HEK293 (cell line): ENCODE results near the gene PZP.

ENCODE experiments used
- CTCF ChIA-PET: fragments of 350-600 bp; formaldehyde crosslinking; extraction: SDS; loops from one replicate; lab custom pipeline; 2021; ENCODE audit warnings: antibody characterized with exemption; lab: Yijun Ruan, JAX
- POLR2A ChIA-PET: fragments of 300-600 bp; formaldehyde crosslinking; extraction: SDS; loops from one replicate; lab custom pipeline; 2020; ENCODE audit warnings: antibody characterized with exemption, inconsistent platforms; lab: Yijun Ruan, JAX
- H3K27ac ChIP-seq: fragments of 200-500 bp; sonication (Bioruptor generic); 2 replicates; pipeline ENCODE4 v1.5.1; 2014; ENCODE audit warnings: low read depth, low read length, control low read depth, inconsistent platforms; ENCODE audit errors: extremely low read depth
- H3K36me3 ChIP-seq, 2 experiments: fragments of 200-500 bp in 1 of 2; sonication (Bioruptor generic) in 1 of 2; 1 replicate in 1 of 2; 2 replicates in 1 of 2; pipeline ENCODE4 v1.5.1; 2014 to 2017; ENCODE audit warnings: inconsistent platforms in 2 of 2, low read length in 2 of 2; ENCODE audit not compliant: control insufficient read depth in 2 of 2, insufficient read depth in 1 of 2
- H3K4me1 ChIP-seq: fragments of 200-500 bp; sonication (Bioruptor generic); 2 replicates; pipeline ENCODE4 v1.5.1; 2014; ENCODE audit warnings: mild to moderate bottlenecking, low read length, inconsistent platforms; ENCODE audit not compliant: control insufficient read depth, insufficient read depth
- H3K4me3 ChIP-seq: 2 replicates; pipeline ENCODE4 v1.5.1; 2011; ENCODE audit warnings: low read depth, mild to moderate bottlenecking, control low read depth, low read length, moderate library complexity
- H3K9me3 ChIP-seq: fragments of 200-500 bp; sonication (Bioruptor generic); 2 replicates; pipeline ENCODE4 v1.5.1; 2014; ENCODE audit warnings: low read depth, low read length, inconsistent platforms; ENCODE audit not compliant: control insufficient read depth, insufficient read depth
- EGR2 ChIP-seq: fragments of 450-650 bp; formaldehyde crosslinking; IDR thresholded peaks from 2 replicates; pipeline ENCODE4 v1.5.1; 2016; ENCODE audit warnings: low read depth, missing biosample characterization, missing genetic modification characterization
- IKZF3 ChIP-seq: fragments of 450-650 bp; IDR thresholded peaks from 2 replicates; pipeline ENCODE4 v1.5.0; 2018; ENCODE audit warnings: missing biosample characterization, mild to moderate bottlenecking, missing genetic modification characterization, moderate library complexity
- MYNN ChIP-seq: fragments of 450-650 bp; formaldehyde crosslinking; IDR thresholded peaks from 2 replicates; pipeline ENCODE4 v1.5.1; 2016; ENCODE audit warnings: missing biosample characterization, missing genetic modification characterization, borderline replicate concordance
- RBAK ChIP-seq: fragments of 450-650 bp; formaldehyde crosslinking; IDR thresholded peaks from 2 replicates; pipeline ENCODE4 v1.5.1; 2016; ENCODE audit warnings: missing biosample characterization, missing genetic modification characterization
- ZFHX2 ChIP-seq: fragments of 450-650 bp; formaldehyde crosslinking; conservative IDR thresholded peaks from 2 replicates; pipeline ENCODE4 v1.5.1; 2016; ENCODE audit warnings: missing biosample characterization, missing genetic modification characterization
- ZNF211 ChIP-seq: fragments of 450-650 bp; formaldehyde crosslinking; IDR thresholded peaks from 2 replicates; pipeline ENCODE4 v1.5.1; 2016; ENCODE audit warnings: low read depth, missing biosample characterization, missing genetic modification characterization
- ZNF23 ChIP-seq: fragments of 450-650 bp; formaldehyde crosslinking; IDR thresholded peaks from 2 replicates; pipeline ENCODE4 v1.5.1; 2016; ENCODE audit warnings: missing biosample characterization, missing genetic modification characterization, borderline replicate concordance
- ZNF426 ChIP-seq: fragments of 450-650 bp; formaldehyde crosslinking; IDR thresholded peaks from 2 replicates; pipeline ENCODE4 v1.5.1; 2017; ENCODE audit warnings: missing biosample characterization, missing genetic modification characterization, mild to moderate bottlenecking, inconsistent platforms, moderate library complexity
- ZNF510 ChIP-seq: fragments of 450-650 bp; formaldehyde crosslinking; IDR thresholded peaks from 2 replicates; pipeline ENCODE4 v1.5.1; 2018; ENCODE audit warnings: mild to moderate bottlenecking, missing genetic modification characterization, missing biosample characterization; ENCODE audit not compliant: insufficient replicate concordance
- ZNF521 ChIP-seq: fragments of 450-650 bp; formaldehyde crosslinking; IDR thresholded peaks from 2 replicates; pipeline ENCODE4 v1.5.1; 2017; ENCODE audit warnings: missing biosample characterization, mild to moderate bottlenecking, missing genetic modification characterization
- ZNF530 ChIP-seq: fragments of 450-650 bp; formaldehyde crosslinking; IDR thresholded peaks from 2 replicates; pipeline ENCODE4 v1.5.1; 2016; ENCODE audit warnings: low read depth, missing biosample characterization, missing genetic modification characterization
- ZNF548 ChIP-seq: fragments of 450-650 bp; formaldehyde crosslinking; IDR thresholded peaks from 2 replicates; pipeline ENCODE4 v1.5.1; 2016; ENCODE audit warnings: missing biosample characterization, missing genetic modification characterization
- ZNF623 ChIP-seq: fragments of 450-650 bp; formaldehyde crosslinking; IDR thresholded peaks from 2 replicates; pipeline ENCODE4 v1.5.1; 2016; ENCODE audit warnings: missing biosample characterization, missing genetic modification characterization
- ZNF624 ChIP-seq: fragments of 450-650 bp; formaldehyde crosslinking; IDR thresholded peaks from 2 replicates; pipeline ENCODE4 v1.5.1; 2017; ENCODE audit warnings: missing biosample characterization, missing genetic modification characterization
- ZNF768 ChIP-seq: fragments of 450-650 bp; formaldehyde crosslinking; IDR thresholded peaks from 2 replicates; pipeline ENCODE4 v1.5.1; 2018; ENCODE audit warnings: missing biosample characterization, mild to moderate bottlenecking, missing genetic modification characterization
- TF ChIP-seq, protein P1 (sequence below): fragments of 450-650 bp; formaldehyde crosslinking; IDR thresholded peaks from 2 replicates; pipeline ENCODE4 v1.5.1; 2017; ENCODE audit warnings: missing biosample characterization, mild to moderate bottlenecking, missing genetic modification characterization, moderate library complexity
- TF ChIP-seq, protein P2 (sequence below): fragments of 450-650 bp; formaldehyde crosslinking; IDR thresholded peaks from 2 replicates; pipeline ENCODE4 v1.5.1; 2016; ENCODE audit warnings: missing biosample characterization, missing genetic modification characterization
- TF ChIP-seq, protein P3 (sequence below): fragments of 450-650 bp; IDR thresholded peaks from 2 replicates; pipeline ENCODE4 v1.5.1; 2018; ENCODE audit warnings: missing biosample characterization, mild to moderate bottlenecking, missing genetic modification characterization
- TF ChIP-seq, protein P4 (sequence below): fragments of 450-650 bp; formaldehyde crosslinking; IDR thresholded peaks from 2 replicates; pipeline ENCODE4 v1.5.1; 2016; ENCODE audit warnings: missing biosample characterization, missing genetic modification characterization

Gene PZP

DNA sequence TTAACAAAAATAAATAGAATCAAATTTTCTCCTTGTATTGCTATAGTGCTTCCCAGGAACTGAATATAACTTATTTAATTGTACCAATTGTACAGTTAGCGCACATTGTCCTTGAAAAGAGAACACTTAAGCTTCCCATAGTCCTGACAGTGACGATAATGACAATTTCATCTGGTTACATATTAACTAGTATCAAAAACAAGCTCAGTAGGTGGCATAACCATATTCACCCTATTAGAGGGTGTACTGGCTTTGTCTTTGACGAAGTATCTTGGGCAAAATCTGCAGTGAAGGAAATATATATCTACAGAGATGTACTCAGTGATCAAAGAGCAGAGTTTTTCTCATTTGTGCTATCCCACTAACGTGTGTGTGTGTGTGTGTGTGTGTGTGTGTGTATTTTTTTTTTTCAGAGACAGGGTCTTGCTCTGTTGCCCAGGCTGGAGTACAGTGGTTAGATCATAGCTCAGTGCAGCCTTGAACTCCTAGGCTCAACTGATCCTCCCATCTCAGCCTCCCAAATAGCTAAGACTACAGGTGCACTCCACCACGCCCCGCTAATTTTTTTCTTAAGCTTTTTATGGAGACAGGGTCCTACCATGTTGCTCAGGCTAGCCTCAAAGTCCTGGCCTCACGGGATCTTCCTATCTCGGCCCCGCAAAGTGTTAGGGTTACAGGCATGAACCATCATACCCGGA, 87.6 kb downstream of the PZP start (continued):
- TF ChIP-seq, protein P1, sequence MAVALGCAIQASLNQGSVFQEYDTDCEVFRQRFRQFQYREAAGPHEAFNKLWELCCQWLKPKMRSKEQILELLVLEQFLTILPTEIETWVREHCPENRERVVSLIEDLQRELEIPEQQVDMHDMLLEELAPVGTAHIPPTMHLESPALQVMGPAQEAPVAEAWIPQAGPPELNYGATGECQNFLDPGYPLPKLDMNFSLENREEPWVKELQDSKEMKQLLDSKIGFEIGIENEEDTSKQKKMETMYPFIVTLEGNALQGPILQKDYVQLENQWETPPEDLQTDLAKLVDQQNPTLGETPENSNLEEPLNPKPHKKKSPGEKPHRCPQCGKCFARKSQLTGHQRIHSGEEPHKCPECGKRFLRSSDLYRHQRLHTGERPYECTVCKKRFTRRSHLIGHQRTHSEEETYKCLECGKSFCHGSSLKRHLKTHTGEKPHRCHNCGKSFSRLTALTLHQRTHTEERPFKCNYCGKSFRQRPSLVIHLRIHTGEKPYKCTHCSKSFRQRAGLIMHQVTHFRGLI (tag by site-specific recombination), result no peak
- TF ChIP-seq EGR2 (tag by site-specific recombination), result no peak

DNA sequence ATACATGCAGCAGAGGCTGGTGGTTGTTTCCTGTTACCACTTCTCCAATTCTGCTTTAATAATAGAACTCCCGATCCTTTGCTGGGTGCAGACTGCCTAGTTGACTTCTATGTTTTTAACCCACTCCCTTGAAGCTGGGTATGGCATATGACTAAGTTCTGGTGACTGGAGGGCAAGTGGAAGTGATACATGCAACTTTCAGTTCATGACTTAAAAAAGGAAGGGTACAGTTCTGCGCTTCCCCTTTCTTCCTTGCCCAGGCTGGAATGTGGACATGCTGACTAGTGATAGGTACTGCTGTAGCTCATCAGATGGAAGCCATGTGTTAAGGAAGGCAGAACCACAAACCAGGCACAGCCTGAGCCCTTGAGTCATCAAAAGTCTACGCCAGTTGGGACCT, 90.0 kb downstream of the PZP start:
- no peaks in the 10 kb centered on the region for H3K9me3 ChIP-seq
- POLR2A ChIA-PET, result no interaction called here
- no peak overlapping the region for H3K4me3 ChIP-seq
- no peak overlapping the region for H3K27ac ChIP-seq
- no peaks in the 10 kb centered on the region for H3K36me3 ChIP-seq
- H3K4me1 ChIP-seq, result no peaks in the 10 kb centered on the region
- CTCF ChIA-PET, result interaction anchor here (1.9 kb wide), 1 partner anchor 212 kb away, joined by 4 read pairs; no protein-coding TSS in a partner anchor
- TF ChIP-seq ZNF768 (no peak), ZNF521 (no peak), ZNF23 (tag by site-specific recombination) (no peak), MYNN (tag by site-specific recombination) (no peak), RBAK (tag by site-specific recombination) (no peak), ZNF624 (tag by site-specific recombination) (no peak)
- TF ChIP-seq, protein P2, sequence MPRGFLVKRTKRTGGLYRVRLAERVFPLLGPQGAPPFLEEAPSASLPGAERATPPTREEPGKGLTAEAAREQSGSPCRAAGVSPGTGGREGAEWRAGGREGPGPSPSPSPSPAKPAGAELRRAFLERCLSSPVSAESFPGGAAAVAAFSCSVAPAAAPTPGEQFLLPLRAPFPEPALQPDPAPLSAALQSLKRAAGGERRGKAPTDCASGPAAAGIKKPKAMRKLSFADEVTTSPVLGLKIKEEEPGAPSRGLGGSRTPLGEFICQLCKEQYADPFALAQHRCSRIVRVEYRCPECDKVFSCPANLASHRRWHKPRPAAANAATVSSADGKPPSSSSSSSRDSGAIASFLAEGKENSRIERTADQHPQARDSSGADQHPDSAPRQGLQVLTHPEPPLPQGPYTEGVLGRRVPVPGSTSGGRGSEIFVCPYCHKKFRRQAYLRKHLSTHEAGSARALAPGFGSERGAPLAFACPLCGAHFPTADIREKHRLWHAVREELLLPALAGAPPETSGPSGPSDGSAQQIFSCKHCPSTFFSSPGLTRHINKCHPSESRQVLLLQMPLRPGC (tag by site-specific recombination), result no peak

DNA sequence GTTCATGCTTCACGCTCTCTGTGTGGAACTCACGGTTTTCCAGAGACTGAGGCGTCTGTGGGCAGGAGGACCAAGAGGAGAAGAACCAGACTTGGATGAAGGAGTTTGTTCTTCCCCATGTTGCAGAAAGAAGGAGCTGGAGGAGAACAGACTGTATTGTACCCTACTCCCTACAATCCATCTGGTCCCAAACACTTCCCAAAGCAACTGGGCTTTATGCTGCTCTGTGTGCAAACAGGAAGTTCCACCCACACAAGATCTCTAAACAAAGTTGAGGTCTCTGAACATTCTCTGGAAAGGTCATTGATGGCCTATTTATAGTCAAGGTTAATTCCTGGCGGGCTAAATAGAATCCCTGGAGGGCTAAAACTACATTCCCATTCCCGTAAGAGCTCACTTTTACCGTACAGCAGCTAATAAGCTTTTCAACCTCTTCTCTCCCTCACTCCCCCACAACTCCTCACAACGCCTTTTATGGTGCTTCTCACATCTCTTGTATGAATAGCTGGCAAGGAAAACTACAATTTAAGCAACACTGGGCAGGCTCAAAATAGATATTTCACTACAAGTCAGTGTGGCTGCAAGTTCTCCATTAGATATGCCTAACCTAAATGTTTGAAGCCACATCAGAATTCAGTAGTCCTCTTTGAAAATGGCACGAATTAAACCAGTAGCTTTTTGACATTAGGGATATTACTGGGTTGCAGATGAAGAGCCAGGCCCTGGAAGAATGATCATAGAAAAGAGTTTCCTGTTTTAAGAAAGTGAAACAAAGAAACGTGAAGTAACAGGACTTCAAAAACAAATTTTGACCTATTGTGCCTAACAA, 92.2 kb downstream of the PZP start, which contains the start of gene A2M:
Gene A2M, minus strand, starts transcription at position 189 of the 829 bp plus-strand sequence. Its CDS starts 70 bp downstream, at position 119.
- no peaks in the 10 kb centered on the region for H3K36me3 ChIP-seq
- POLR2A ChIA-PET, result no interaction called here
- peak; percentile 18; the same call in 1 of the 2 replicates for TF ChIP-seq ZFHX2 (tag by site-specific recombination)
- TF ChIP-seq ZNF530 (tag by site-specific recombination), result no peak
- TF ChIP-seq, all 188 proteins: peak for 1
- no peaks in the 10 kb centered on the region for H3K9me3 ChIP-seq
- CTCF ChIA-PET, result interaction anchor here (1.9 kb wide), 1 partner anchor 214 kb away, joined by 4 read pairs; no protein-coding TSS in a partner anchor
- no peaks in the 10 kb centered on the region for H3K4me1 ChIP-seq
- H3K27ac ChIP-seq, result no peak within 1 kb of the TSS
- H3K4me3 ChIP-seq, result no peak within 1 kb of the TSS

DNA sequence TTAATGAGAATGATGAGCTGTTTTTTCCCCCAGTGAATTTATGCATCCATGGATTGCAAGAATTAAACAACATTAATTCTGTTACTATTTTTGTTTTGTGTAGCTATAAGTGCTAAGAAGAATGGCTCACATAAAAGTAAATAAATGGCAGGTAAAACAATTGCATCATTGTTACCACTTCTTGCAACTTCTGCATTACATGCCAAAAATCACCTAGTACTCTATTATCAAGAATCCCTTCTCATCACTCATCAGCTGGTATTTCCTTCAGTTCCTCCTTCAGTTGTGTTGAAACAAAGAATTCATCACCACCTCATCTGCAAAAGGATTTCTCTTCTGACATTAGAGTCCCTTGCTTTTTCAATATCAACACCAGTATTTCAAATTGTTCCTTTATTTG, 93.2 kb downstream of the PZP start:
- POLR2A ChIA-PET, result no interaction called here
- no peak overlapping the region for H3K27ac ChIP-seq
- CTCF ChIA-PET, result no interaction called here
- no peaks in the 10 kb centered on the region for H3K36me3 ChIP-seq
- H3K9me3 ChIP-seq, result no peaks in the 10 kb centered on the region
- H3K4me3 ChIP-seq, result no peak overlapping the region
- H3K4me1 ChIP-seq, result no peaks in the 10 kb centered on the region
- TF ChIP-seq ZNF623 (tag by site-specific recombination) (no peak), ZNF426 (tag by site-specific recombination) (no peak), ZNF510 (no peak), ZNF548 (tag by site-specific recombination) (no peak), ZNF211 (no peak), IKZF3 (tag by site-specific recombination) (no peak), EGR2 (tag by site-specific recombination) (no peak)
- TF ChIP-seq, protein P3, sequence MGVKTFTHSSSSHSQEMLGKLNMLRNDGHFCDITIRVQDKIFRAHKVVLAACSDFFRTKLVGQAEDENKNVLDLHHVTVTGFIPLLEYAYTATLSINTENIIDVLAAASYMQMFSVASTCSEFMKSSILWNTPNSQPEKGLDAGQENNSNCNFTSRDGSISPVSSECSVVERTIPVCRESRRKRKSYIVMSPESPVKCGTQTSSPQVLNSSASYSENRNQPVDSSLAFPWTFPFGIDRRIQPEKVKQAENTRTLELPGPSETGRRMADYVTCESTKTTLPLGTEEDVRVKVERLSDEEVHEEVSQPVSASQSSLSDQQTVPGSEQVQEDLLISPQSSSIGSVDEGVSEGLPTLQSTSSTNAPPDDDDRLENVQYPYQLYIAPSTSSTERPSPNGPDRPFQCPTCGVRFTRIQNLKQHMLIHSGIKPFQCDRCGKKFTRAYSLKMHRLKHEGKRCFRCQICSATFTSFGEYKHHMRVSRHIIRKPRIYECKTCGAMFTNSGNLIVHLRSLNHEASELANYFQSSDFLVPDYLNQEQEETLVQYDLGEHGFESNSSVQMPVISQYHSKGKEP (tag by site-specific recombination), result no peak
- TF ChIP-seq, protein P4, sequence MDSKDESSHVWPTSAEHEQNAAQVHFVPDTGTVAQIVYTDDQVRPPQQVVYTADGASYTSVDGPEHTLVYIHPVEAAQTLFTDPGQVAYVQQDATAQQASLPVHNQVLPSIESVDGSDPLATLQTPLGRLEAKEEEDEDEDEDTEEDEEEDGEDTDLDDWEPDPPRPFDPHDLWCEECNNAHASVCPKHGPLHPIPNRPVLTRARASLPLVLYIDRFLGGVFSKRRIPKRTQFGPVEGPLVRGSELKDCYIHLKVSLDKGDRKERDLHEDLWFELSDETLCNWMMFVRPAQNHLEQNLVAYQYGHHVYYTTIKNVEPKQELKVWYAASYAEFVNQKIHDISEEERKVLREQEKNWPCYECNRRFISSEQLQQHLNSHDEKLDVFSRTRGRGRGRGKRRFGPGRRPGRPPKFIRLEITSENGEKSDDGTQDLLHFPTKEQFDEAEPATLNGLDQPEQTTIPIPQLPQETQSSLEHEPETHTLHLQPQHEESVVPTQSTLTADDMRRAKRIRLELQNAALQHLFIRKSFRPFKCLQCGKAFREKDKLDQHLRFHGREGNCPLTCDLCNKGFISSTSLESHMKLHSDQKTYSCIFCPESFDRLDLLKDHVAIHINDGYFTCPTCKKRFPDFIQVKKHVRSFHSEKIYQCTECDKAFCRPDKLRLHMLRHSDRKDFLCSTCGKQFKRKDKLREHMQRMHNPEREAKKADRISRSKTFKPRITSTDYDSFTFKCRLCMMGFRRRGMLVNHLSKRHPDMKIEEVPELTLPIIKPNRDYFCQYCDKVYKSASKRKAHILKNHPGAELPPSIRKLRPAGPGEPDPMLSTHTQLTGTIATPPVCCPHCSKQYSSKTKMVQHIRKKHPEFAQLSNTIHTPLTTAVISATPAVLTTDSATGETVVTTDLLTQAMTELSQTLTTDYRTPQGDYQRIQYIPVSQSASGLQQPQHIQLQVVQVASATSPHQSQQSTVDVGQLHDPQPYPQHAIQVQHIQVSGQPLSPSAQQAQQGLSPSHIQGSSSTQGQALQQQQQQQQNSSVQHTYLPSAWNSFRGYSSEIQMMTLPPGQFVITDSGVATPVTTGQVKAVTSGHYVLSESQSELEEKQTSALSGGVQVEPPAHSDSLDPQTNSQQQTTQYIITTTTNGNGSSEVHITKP, result no peak
